Keratinocyte (primary cell): ENCODE data around the gene FXYD2.

Source experiments
- EZH2 ChIP-seq: IDR thresholded peaks from one replicate; pipeline ENCODE4 v1.6.1; 2012; ENCODE audit warnings: inconsistent platforms, mild to moderate bottlenecking, low read length, moderate library complexity
- TF ChIP-seq, protein P1 (sequence below), 3 experiments: IDR thresholded peaks in 1 of 3; conservative IDR thresholded peaks in 1 of 3; optimal IDR thresholded peaks in 1 of 3; 2 replicates in 2 of 3; 3 replicates in 1 of 3; pipeline versions ENCODE3 to v1.5.1; 2011; ENCODE audit warnings: low read length in 3 of 3, mild to moderate bottlenecking in 3 of 3, moderate library complexity in 2 of 3, control low read depth in 1 of 3, inconsistent platforms in 1 of 3; ENCODE audit not compliant: insufficient read depth in 2 of 3; ENCODE audit errors: extremely low read depth in 1 of 3

DNA sequence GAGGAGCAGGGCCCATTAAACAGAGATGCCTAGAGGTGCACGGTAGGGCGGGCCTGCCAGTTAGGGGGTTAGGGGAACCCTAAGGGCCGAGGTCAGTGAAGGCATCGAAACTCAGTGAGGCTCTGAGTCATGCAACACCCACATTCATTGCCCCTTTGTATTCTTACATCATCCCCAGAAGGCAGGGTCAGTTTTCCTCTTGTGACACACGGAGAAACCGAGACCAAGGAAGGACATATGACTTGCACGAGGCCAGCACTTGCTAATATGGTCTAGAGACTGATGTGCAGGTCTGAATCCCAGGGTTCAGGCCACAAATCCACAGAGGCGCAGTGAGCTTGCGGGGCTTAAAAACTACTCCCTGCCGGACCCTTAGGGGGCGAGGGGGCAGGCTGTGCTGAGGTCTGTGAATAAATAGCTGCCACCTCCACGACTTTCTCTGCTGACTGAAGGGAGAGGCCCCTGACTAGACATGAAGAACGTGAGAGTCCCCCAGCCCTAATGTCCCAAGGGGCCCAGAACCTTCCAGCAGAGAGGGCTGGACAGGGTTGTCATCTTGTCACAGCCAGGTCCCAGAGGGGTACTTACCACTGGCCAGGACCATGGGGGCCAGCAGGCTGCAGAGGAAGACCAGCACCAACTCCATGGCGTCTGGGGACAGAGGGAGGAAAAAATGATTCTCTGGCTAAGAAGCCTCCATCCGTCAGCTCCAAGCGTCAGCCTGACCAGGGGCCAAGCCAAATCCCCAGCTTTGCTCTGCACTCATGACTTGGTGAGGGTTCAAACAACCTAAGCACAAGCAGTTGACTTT is 17.8 kb upstream of the FXYD2 start:
- no peak for TF ChIP-seq EZH2
- TF ChIP-seq, protein P1, sequence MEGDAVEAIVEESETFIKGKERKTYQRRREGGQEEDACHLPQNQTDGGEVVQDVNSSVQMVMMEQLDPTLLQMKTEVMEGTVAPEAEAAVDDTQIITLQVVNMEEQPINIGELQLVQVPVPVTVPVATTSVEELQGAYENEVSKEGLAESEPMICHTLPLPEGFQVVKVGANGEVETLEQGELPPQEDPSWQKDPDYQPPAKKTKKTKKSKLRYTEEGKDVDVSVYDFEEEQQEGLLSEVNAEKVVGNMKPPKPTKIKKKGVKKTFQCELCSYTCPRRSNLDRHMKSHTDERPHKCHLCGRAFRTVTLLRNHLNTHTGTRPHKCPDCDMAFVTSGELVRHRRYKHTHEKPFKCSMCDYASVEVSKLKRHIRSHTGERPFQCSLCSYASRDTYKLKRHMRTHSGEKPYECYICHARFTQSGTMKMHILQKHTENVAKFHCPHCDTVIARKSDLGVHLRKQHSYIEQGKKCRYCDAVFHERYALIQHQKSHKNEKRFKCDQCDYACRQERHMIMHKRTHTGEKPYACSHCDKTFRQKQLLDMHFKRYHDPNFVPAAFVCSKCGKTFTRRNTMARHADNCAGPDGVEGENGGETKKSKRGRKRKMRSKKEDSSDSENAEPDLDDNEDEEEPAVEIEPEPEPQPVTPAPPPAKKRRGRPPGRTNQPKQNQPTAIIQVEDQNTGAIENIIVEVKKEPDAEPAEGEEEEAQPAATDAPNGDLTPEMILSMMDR (optimal IDR thresholded peaks at IDR 0.05 in 1 of 3, IDR thresholded peaks at IDR 0.05 in 1 of 3, conservative IDR thresholded peaks at IDR 0.05 in 1 of 3; ENCODE audit: extremely low read depth in 1 of 3, insufficient read depth in 2 of 3, low read length in 3 of 3), result no peak
